Heart left ventricle (tissue), 16 donors: Measurements from ENCODE around the gene PRC1. TPM values are rescaled to one million over a fixed set of nuclear protein-coding genes. Genes with fewer than 3 reads are reported as not detected.

ENCODE experiments used
- ATAC-seq, 4 donors: fragments of 200-7000 bp; cut with Tn5 transposase; one replicate each; pipeline ENCODE4 v1.9.1; 2020 to 2022; ENCODE audit warnings: moderate library complexity in 4 of 4, mild to moderate bottlenecking in 3 of 4, moderate number of reproducible peaks in 1 of 4
- DNase-seq, 5 donors: peaks; one replicate each; pipeline ENCODE4 v3.0.0-alpha.2; 2020
- H3K27ac ChIP-seq, 12 donors: fragments of 200-600 bp; sonication (generic) in 4 of 12; one replicate each; pipeline versions ENCODE4 v1.5.0 to v1.8.0; 2016 to 2022; ENCODE audit warnings: mild to moderate bottlenecking in 2 of 12
- H3K27me3 ChIP-seq, 9 donors: fragments of 200-600 bp; sonication (generic) in 2 of 9; one replicate each; pipeline versions ENCODE4 v1.5.1 to v1.8.0; 2016 to 2022; ENCODE audit warnings: mild to moderate bottlenecking in 3 of 9
- H3K36me3 ChIP-seq, 9 donors: fragments of 200-600 bp; sonication (generic) in 2 of 9; one replicate each; pipeline versions ENCODE4 v1.5.0 to v1.8.0; 2018 to 2022; ENCODE audit warnings: mild to moderate bottlenecking in 2 of 9
- H3K4me1 ChIP-seq, 12 donors: fragments of 200-600 bp; sonication (generic) in 4 of 12; one replicate each; pipeline versions ENCODE4 v1.5.0 to v1.8.0; 2016 to 2022; ENCODE audit warnings: mild to moderate bottlenecking in 3 of 12
- H3K4me3 ChIP-seq, 12 donors: fragments of 200-600 bp; sonication (generic) in 4 of 12; one replicate each; pipeline versions ENCODE4 v1.5.0 to v1.8.0; 2017 to 2022; ENCODE audit warnings: mild to moderate bottlenecking in 9 of 12, moderate library complexity in 4 of 12
- H3K9me3 ChIP-seq, 12 donors: fragments of 200-600 bp; sonication (generic) in 4 of 12; one replicate each; pipeline versions ENCODE4 v1.5.0 to v1.8.0; 2016 to 2022; ENCODE audit warnings: mild to moderate bottlenecking in 1 of 12
- CTCF ChIP-seq, 12 donors: fragments of 200-600 bp; sonication (generic) in 4 of 12; IDR thresholded peaks; one replicate each; pipeline versions ENCODE4 v1.5.0 to v1.8.0; 2018 to 2022; ENCODE audit warnings: antibody characterized with exemption in 12 of 12, mild to moderate bottlenecking in 5 of 12
- POLR2A ChIP-seq, 2 donors: fragments of 450-650 bp; IDR thresholded peaks; one replicate each; pipeline ENCODE4 v1.6.1; 2017; ENCODE audit warnings: antibody characterized with exemption in 2 of 2, mild to moderate bottlenecking in 2 of 2, moderate library complexity in 2 of 2
- WGBS, 4 donors: extraction: QIAGEN DNeasy Blood & Tissue Kit in 2 of 4; methylation state at CpG; one replicate each; pipeline versions ENCODE4 v1.1.5 to v1.1.7; 2013 to 2018; 5-methylcytosine and 5-hydroxymethylcytosine counted together
- intact Hi-C, 10 donors: fragments of 100-400 bp; cut with DNase I; formaldehyde crosslinking; loops; one replicate each; pipeline versions ENCODE4 v1.11.1 to v1.14.2; 2022
- polyA plus RNA-seq, 2 donors: library from polyadenylated mRNA; stranded (reverse); fragments of 200-250 nt; gene quantifications; one replicate each; pipeline ENCODE4 v1.2.3, GENCODE V29; 2013
- total RNA-seq, 9 donors: library from RNA; depleted of rRNA in 2 of 9; stranded (reverse); fragments of >200 nt in 2 of 9; fragmentation: NEBNext Ultra II Directional in 3 of 9; extraction: Animal tissue kit (Norgen Biotek cat#: 25700) in 3 of 9; gene quantifications; one replicate each; pipeline versions ENCODE4 v1.1.0 to v1.2.4, GENCODE V29; 2016 to 2023
- donor health status: ischemic (EF 13 %, LVEDD 7.1; RV severe dilation, severe dysfunction).
- donor health status: healthy with polysubstance abuse.
- donor health status: DM: no; HTN: yes; CAD: no.
- donor health status: DM: no; HTN: no; CAD: no.
- donor health status: ischemic (EF 25% LVEDD 6.9; RV normal size, moderate dysfunction).
- donor health status: ischemic (EF 25% LVEDD 5.7; RV mildly dilated, moderate dysfunction).
- donor health status: healthy.
- donor health status: DM: yes; HTN: yes; CAD: no.
- donor health status: ischemic (EF 35%, LVEDD 5.7; RV mildly dilated, moderate dysfunction).
- donor health status: nonischemic (EF 11% LVEDD 7.7; RV severe dilation, severe dysfunction).
- donor health status: DM: yes; HTN: yes; CAD: no.
- donor health status: PGD.
- donor health status: ischemic (EF 29% LVEDD 5.4; RV normal size, mild dysfunction).
- donor health status: nonischemic (EF 23%, LVEDD 6.1; RV moderate dilation, normal function).

PRC1 gene
- total and polyA plus RNA-seq, 11 donors = 1.9 to 25.7 (median 4.7) TPM

- Histone ChIP-seq H3K27me3 (no peaks in the 10 kb centered on the region), H3K4me3 (no peak overlapping the region), H3K9me3 (no peaks in the 10 kb centered on the region), H3K27ac (no peak overlapping the region), H3K4me1 (peaks cover 0 to 2% (median 0%) of the 10 kb centered on the region in 12 donors), H3K36me3 (peaks cover 0 to 81% (median 48%) of the 10 kb centered on the region in 9 donors)
- intact Hi-C loops = no loop called here
- no peak for ATAC-seq
- WGBS, 4 donors = 80 to 89% (median 86%) methylated on average over 9 of the region's 9 CpGs
- DNase-seq = no peak
- TF ChIP-seq CTCF (IDR thresholded peaks at IDR 0.05) = no peak
- no peak for TF ChIP-seq POLR2A (IDR thresholded peaks at IDR 0.05)
These were observed 28.1 kb downstream of the PRC1 start for GRCh38 chr15:90966262-90966661.

DNA sequence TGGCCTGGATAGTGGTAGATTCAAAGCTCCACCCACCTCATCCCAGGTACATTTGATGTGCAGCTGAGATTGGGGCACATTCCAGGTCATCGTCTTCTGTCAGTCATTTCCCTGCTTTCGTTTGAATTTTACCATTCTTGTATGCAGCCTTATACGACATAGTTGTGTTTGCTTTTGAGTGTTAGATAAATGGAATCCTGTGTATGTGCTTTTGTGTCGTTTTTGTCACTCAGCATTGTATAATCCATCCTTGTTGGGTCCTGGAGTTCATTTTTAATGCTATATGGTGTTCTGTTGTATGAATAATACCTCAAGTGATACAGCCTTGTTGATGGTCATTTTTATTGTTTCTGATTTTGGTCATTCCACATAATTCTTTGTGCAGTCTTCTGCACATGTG is 32.3 kb downstream of the PRC1 start:
- peaks cover 0 to 32% (median 16%) of the 10 kb centered on the region in 12 donors for H3K4me1 ChIP-seq
- intact Hi-C loops = loop anchor here in 1 of 10 donors (5.0 kb wide), 1 partner anchor 85 kb away; no protein-coding TSS in a partner anchor
- DNase-seq (no peak), ATAC-seq (no peak)
- TF ChIP-seq CTCF (IDR thresholded peaks at IDR 0.05) (no peak), POLR2A (IDR thresholded peaks at IDR 0.05) (no peak)
- H3K27me3 ChIP-seq = no peaks in the 10 kb centered on the region
- WGBS, 4 donors = 86 to 89% (median 88%) methylated on average over 4 of the region's 4 CpGs
- no peak overlapping the region for H3K27ac ChIP-seq
- peaks cover 0 to 70% (median 49%) of the 10 kb centered on the region in 9 donors for H3K36me3 ChIP-seq
- H3K9me3 ChIP-seq = no peaks in the 10 kb centered on the region
- H3K4me3 ChIP-seq = no peak overlapping the region

DNA sequence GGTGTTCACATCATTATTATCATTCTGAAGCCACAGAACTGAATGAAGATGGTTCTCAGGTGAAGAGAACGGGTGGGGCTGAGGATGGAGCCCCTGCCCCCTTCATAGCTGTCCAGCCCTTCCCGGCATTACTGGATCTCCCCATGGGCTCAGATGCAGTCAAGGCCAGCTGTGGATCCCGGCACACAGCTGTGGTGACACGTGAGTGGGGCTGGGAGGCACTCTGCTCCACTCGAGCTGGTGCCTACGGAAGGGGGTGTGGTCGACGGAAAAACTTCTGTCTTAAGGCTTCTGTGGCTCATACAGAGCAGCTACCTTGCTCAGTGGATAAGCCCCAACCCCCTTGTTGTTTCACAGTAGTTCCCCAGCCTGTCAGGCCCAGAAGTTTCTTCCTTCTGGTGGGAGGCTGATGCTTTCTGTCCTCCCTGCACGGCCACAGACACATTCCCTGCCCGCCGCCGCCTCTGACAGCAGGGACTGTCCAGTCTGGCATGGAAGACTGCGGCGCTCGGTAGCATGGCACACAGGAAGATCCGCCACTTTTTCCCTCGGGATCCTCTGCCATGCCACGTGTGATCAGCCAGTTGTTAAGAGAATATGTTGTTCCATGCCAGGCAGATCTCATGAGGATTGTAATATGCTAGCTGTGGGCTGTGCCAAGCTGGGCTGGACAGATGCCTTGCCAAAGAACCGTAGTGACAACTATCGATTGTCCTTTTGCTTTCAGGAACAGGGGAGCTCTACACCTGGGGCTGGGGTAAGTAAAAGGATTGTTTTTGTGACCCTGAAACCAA is 33.8 kb downstream of the PRC1 start:
- ATAC-seq (peak in 2 of 4 donors; percentile 1 to 11), DNase-seq (no peak)
- Histone ChIP-seq H3K36me3 (peaks cover 0 to 55% (median 38%) of the 10 kb centered on the region in 9 donors), H3K4me1 (peaks cover 0 to 44% (median 25%) of the 10 kb centered on the region in 12 donors), H3K27ac (peak overlapping the region in 7 of 12 donors; percentile 14 to 69 (median 40)), H3K27me3 (no peaks in the 10 kb centered on the region), H3K4me3 (no peak overlapping the region), H3K9me3 (no peaks in the 10 kb centered on the region)
- WGBS, 4 donors = 72 to 77% (median 74%) methylated on average over 20 of the region's 20 CpGs
- intact Hi-C loops = loop anchor here in 1 of 10 donors (5.0 kb wide), 1 partner anchor 87 kb away; no protein-coding TSS in a partner anchor
- TF ChIP-seq POLR2A (IDR thresholded peaks at IDR 0.05) = no peak
- TF ChIP-seq CTCF (IDR thresholded peaks at IDR 0.05) = no peak

GRCh38 chr15:90959894-90960293 is 34.4 kb downstream of the PRC1 start:
- Histone ChIP-seq H3K27ac (peak overlapping the region in 8 of 12 donors; percentile 23 to 69 (median 48)), H3K4me1 (peaks cover 0 to 50% (median 29%) of the 10 kb centered on the region in 12 donors), H3K9me3 (no peaks in the 10 kb centered on the region), H3K4me3 (no peak overlapping the region), H3K36me3 (peaks cover 0 to 49% (median 36%) of the 10 kb centered on the region in 9 donors), H3K27me3 (no peaks in the 10 kb centered on the region)
- peak in 4 of 5 donors; percentile 73 to 82 (median 76) for DNase-seq
- peak; percentile 68 to 90 (median 87) for ATAC-seq
- 43 to 60% (median 51%) methylated on average over 4 to 5 of the region's 5 CpGs for WGBS, 4 donors
- no peak for TF ChIP-seq CTCF (IDR thresholded peaks at IDR 0.05)
- TF ChIP-seq POLR2A (IDR thresholded peaks at IDR 0.05) = no peak
- intact Hi-C loops = loop anchor here (5.0 to 10.0 kb wide), 9 partner anchors 32 to 312 kb away; partner anchors contain the start of genes PRC1 (in 2 of the 10) and VPS33B (in 1 of the 10)
